SK-N-DZ (cell line): ENCODE results near the gene TDRD9.

Source experiments
- DNase-seq: peaks from one replicate; pipeline ENCODE4 v3.0.0-alpha.2; 2015; ENCODE audit warnings: low spot score

TDRD9 gene

DNA sequence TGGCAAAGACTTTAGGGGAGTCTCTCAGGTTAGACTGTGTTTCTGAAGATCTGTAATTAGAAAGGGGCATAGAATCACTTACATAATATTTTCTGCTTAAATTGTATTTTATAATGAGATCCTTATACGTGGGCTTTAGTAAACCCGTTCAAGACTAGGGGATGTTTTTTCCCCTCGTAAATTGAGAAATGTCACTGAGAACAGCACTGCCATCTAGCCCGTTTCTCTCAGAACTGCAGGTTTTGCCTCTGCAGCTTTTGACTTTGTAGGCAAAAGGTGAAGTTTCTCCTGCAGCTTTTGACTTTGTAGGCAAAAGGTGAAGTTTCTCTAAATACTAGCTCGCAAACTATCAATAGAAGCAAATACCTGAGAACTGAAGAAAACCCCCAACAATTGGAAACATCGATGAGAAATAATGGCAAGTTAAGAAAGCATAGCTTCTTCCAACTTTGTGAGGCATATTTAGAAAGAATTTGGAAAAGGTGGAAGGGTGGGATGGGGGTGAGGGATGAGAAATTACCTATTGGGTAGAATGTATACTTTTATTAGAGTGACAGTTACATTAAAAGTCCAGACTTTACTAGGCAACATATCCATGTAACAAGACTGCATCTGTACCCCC lies 147.4 kb downstream of the TDRD9 start:
- DNase-seq: no peak

DNA sequence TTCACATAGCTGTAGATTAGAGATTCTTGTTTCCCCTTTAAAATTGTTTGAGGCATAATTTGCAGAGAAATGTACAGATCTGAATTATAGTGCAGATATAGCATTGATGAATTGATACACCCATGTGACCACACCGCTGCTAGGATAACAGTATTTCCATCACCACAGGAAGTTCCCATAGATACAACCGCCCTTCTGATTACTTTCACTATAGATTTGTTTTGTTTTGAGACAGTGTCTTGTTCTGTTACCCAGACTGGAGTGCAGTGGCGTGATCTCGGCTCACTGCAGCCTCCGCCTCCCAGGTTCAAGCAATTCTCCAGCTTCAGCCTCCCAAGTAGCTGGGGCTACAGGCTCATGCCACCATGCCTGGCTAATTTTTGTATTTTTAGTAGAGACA lies 148.5 kb downstream of the TDRD9 start:
- DNase-seq: no peak

DNA sequence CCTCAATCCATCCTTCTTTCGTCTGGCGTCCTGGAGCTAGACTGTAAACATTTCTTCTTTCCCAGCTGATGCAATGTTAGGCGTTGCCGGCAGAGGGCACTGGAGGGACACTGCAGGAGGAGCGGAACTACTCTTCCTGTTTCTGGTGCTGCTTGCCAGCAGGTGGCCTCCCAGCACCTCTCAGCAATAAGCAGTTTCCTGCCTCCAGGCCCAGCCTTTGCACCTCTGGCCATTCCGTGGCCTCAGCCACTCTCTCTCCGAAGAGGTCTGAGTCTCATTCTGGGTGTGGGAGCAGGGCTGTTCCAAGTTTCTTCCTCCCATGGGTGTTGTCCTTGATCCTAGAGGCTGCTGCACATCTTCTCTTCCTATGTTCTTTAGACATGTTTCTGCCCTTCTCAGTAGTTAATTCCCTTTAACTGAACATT lies 149.8 kb downstream of the TDRD9 start:
- peak; percentile 81 for DNase-seq

DNA sequence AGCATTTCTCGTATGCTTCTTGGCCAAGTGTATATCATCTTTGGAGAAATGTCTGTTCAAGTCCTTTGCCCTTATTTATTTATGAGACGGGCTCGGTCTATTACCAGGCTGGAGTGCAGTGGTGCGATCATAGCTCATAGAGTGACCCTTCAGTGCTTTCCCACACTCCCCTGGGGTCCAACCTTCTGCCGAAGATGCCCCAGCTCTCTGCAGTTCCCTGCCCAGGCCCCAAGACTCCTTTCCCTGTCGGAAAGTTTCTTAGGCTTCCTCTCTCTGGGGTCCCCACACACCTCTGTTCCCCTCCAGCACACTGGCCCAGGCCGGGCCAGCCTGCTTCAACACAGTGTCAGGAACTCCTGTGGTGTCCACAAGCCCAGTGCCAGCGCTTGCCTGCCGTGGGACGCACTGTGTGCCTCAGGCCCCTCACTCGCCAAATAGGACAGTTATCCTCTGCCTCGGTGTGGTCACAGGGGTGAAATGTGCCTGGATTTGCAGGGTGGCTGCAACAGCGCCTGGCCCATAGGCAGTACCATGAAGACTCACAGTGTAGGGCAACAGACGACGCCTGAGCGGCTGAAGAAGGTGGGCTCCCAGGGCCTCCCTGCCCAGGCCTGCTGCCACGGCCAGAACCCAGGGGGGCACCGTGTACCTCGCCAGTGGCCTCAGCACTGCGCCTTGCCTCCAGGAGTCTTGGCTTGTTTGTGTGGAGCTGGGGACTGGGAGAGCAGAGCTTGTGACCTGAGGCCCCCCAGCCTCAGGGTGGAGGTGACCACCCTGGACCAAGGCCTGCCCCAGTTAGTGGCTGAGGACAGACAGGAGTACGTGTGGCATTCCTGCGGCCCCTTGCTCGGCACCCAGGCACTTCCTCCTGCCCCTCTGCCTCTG lies 152.4 kb downstream of the TDRD9 start:
- DNase-seq: no peak

- no peak for DNase-seq
These were observed 153.1 kb downstream of the TDRD9 start for GRCh38 chr14:104081261-104081835.

- DNase-seq: no peak
These were observed 153.8 kb downstream of the TDRD9 start for GRCh38 chr14:104081951-104082464.

- no peak for DNase-seq
These were observed 154.6 kb downstream of the TDRD9 start for GRCh38 chr14:104082807-104083206.

GRCh38 chr14:104084251-104085002 lies 156.2 kb downstream of the TDRD9 start:
- DNase-seq: no peak

DNA sequence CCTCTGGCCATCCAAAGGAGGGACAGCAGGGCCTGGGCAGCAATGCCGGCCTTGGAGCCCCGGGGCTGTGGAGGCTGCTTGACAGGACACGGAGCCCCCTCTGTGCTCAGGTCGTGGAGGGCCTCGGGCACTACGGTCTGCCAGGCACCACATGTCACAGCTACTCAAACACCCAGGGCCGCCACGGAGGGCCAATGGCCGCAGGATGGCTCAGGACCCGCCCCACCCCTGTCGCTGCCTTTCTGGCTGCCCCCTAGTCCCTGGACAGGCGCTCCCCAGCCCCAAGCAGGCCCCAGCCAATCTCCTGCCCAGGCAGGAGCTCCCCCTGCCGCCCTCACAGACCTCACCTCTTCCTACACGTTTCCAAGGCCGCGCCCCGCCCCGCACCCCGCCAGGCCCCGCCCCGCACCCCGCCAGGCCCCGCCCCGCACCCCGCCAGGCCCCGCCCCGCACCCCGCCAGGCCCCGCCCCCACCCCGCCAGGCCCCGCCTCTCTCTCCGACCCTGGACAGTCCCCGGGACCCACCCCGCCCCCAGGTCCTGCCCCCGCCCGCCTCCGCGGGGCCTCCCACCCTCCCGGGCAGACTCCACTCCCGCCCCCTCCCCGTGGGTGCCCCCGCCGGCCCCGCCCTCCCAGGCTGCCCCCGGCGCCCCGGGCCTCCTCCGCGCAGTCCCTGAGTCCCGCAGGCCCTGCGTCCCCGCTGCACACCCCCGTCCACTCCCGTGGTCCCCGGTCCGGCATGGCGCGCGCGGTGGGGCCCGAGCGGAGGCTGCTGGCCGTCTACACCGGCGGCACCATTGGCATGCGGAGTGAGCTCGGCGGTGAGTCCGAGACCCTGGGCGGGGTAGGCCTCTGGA lies 157.0 kb downstream of the TDRD9 start, which contains the start of gene ASPG:
Gene ASPG (plus strand): TSS at position 669 of the 857 bp plus-strand sequence. CDS start 71 bp downstream, at position 740.
- no peak for DNase-seq

GRCh38 chr14:104085889-104086201 lies 157.6 kb downstream of the TDRD9 start:
- no peak for DNase-seq

GRCh38 chr14:104086210-104086660 lies 158.0 kb downstream of the TDRD9 start:
- no peak for DNase-seq

DNA sequence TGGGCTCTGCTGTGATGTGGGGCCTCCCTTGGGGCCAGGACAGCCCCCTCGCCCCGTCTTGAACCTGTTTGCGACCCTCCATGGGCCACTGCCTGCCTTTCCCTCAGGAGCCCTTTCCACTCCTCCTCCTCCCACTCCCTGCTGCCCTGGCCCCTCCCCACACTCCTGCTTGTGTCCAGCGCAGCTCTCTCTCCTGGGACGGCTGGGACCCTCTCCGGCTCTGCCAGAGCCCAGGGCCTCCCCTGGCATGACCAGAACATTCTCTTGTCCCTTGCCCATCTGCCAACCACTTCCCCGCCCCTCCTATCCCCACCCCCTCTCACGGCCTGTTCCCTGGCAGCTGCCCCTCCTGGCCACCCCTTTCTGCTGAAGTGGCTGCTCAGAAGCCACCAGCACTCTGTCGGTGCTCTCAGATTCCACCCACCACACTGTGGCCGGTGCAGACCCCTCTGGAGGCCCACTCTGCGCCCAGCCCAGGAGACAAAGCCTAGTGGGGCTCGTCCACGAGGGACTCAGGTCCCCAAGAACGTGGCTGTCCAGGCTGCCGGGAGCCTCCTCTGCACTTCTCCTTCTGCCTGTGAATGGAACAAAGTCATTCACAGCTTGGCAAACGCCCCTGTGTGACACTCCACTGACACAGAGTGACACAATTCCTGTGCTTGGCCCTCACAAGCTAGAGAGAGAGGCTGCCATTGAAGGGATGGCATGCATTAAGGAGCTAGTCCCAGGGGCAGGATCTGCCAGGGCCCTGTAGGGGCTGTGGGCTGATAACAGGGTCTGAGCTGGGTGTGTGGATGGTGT lies 158.6 kb downstream of the TDRD9 start:
- DNase-seq: no peak

- DNase-seq: no peak
These were observed 159.2 kb downstream of the TDRD9 start for GRCh38 chr14:104087505-104087904.

DNA sequence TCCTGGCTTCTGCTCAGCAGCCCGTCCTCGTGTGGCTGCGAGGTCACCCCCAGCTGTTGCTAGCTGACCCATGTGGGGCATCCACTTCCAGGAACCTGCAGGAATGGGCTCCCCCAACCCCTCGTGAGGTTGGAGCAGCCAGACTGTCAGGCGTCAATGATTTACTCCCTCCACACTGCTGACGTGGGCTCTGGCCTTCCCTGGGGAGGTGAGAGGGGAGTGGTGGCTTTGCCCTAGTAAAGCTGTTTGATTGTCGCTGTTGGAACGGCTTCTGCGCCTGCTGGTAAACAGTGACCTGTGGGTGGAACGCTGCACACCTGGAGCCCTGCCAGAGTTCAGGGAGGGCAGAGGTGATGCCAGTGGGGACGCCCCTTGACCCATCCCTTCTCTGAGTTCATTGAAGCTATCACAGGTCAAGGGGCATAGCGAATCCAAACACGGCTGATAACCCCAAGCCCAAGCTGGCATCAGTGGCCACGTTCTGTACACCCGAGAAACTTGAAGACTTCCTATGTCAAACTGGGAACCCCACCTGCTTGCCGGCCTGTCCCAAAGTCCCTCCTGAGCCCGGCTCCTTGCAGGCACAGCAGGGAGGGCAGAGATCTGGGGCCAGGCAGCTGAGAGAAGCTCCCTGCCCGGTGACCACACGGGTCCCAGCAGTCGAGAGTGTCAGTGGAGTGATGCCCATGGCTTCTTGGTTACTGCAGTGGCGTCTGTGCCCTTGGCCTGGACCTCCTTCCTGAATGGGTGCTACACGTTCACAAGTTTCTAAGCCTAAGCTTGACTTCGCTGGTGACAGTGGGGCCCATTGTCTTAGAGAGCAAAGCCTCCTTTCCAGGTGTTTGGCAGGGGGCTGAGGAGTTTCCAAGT lies 160.0 kb downstream of the TDRD9 start:
- DNase-seq: no peak

DNA sequence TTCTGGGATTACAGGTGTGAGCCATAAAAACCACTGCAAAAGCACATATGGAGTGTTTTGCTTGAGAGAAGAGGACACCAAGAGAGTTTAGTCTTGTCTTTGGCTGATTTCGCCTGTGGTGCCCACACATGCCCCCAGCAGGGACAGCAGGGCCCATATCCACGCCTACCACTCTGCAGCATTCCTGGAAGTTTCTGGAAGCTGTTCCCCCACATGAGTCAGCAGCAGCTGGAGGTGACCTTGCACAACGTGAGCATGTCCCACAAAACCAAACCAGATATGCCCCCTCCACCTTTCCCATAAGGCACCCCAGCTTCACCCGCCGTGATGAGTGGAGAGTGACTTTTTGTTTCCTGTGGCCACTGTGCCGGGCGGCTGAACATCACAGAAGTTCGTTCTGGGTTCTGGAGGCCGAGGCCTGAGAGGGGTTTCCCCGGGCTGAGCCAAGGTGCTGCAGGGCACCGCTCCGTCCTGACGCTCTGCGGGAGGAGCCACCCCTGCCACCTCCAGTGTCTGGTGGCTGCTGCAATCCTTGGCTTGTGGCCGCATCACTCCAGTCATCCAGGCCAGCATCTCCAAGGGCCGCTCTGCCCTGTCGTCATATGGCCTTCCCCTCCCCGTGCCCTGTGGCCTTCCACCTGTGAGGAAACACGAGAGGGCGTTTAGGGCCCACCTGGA lies 162.0 kb downstream of the TDRD9 start:
- no peak for DNase-seq

- no peak for DNase-seq
These were observed 163.0 kb downstream of the TDRD9 start for GRCh38 chr14:104091061-104091926.
